Peyer's patch (tissue), 4 donors: ENCODE results near the gene XAGE5.

Experiments
- CTCF ChIP-seq, 6 experiments: fragments of 450-650 bp in 4 of 6; fragments of 200-600 bp in 2 of 6; sonication (generic) in 1 of 6; IDR thresholded peaks; one replicate each; pipeline ENCODE4 v1.5.1; 2017 to 2019; ENCODE audit warnings: antibody characterized with exemption in 6 of 6, mild to moderate bottlenecking in 3 of 6, moderate library complexity in 1 of 6
- POLR2A ChIP-seq, 2 donors: fragments of 450-650 bp; IDR thresholded peaks; one replicate each; pipeline ENCODE4 v1.5.1; 2017; ENCODE audit warnings: antibody characterized with exemption in 2 of 2, mild to moderate bottlenecking in 2 of 2, moderate library complexity in 2 of 2

DNA sequence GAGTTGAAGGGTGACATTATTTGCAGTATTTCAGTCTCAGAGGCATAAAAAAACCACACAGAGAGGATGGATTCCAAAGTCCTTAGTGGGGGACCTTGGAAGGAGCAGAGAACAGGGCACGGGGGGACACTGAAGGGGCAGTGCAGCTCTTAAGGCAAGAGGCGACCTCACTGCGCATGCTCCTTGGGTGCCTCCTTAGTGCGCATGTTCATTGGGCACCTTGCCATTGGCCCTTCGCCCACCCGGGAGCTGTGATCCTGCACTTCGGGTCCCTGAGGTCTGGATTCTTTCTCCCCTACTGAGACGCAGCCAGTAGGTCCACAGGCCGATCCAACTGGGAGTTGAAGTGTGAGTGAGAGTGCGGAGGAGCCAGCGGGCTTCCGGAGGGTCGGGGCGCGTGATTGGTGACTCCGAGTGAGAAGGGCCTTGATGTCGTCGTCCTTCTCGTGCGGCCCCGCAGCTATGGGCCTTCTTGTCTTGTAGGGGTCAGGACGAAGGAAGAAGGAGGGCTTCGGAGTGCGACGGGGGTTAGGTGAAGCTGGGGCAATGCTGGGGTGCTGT, at the start of gene XAGE5:
- TF ChIP-seq POLR2A (IDR thresholded peaks at IDR 0.05) (no peak), CTCF (IDR thresholded peaks at IDR 0.05) (no peak)
